Measurements from ENCODE around the gene PTPRE.

DNA sequence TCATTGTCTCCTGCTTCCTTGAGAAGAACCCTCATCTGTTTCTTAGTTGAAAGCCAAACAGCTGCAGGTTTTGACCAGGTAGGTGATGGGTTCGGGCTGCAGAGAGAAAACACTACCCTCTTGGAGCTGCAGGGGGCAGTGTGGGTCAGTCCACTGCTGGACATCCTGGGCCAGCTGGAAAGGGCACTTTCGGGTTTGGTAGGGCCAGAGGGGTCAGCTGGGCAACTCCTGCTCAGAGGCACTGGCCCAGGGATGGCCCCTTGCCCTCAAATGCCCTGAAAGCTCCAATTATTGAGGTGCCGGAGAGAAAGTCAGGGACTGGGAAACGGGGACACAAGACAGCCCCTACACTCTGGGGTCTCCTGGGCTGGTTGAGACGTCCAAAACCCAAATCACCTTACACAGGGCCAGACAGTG is 128.7 kb downstream of the PTPRE start:
- TF ChIP-seq POLR2A (IDR thresholded peaks at IDR 0.05; ENCODE audit: low read depth, low read length), result no peak
- TF ChIP-seq TAF1 (IDR thresholded peaks at IDR 0.05; ENCODE audit: low read depth, low read length), result no peak
- TF ChIP-seq POLR2AphosphoS5 (IDR thresholded peaks at IDR 0.05; ENCODE audit: low read depth, low read length), result no peak
- TF ChIP-seq SPI1 (IDR thresholded peaks at IDR 0.05; ENCODE audit: low read depth, low read length), result no peak
- TF ChIP-seq PAX5 (IDR thresholded peaks at IDR 0.05; ENCODE audit: insufficient read depth, low read length, severe bottlenecking), result no peak
- no peak for TF ChIP-seq POU2F2 (IDR thresholded peaks at IDR 0.05; ENCODE audit: low read depth, low read length)
